SU-DHL-6 (cell line): ENCODE measurements around the gene APOBEC2.

Source experiments
- CTCF ChIP-seq: fragments of 200-600 bp; sonication (generic); IDR thresholded peaks from one replicate; pipeline ENCODE4 v1.5.1; 2017; ENCODE audit warnings: antibody characterized with exemption, mild to moderate bottlenecking, low read length, moderate library complexity; ENCODE audit not compliant: insufficient read depth, poor library complexity, severe bottlenecking
- EZH2phosphoT487 ChIP-seq: fragments of 200-600 bp; sonication (generic), shearing (Covaris generic); conservative IDR thresholded peaks from 2 replicates; pipeline ENCODE4 v1.6.1; 2018; ENCODE audit warnings: mild to moderate bottlenecking, antibody characterized with exemption, low read length, moderate library complexity, mixed read lengths

GRCh38 chr6:41098366-41098765 is 45.4 kb downstream of the APOBEC2 start:
- TF ChIP-seq CTCF (no peak), EZH2phosphoT487 (no peak)
